GM23248 (cell line): ENCODE data around the gene YDJC. TPM values are rescaled to one million over a fixed set of nuclear protein-coding genes. Genes with fewer than 3 reads are reported as not detected.

Experiments
- DNase-seq: peaks from one replicate; pipeline ENCODE4 v3.0.0-alpha.2; 2015
- H2AFZ ChIP-seq: fragments of 200-600 bp; sonication (generic); 2 replicates; pipeline ENCODE4 v1.6.1; 2016; ENCODE audit warnings: antibody characterized with exemption
- H3F3A ChIP-seq: fragments of 200-600 bp; sonication (generic); 2 replicates; pipeline ENCODE4 v1.6.1; 2016; ENCODE audit warnings: mild to moderate bottlenecking, antibody characterized with exemption, mixed run types; ENCODE audit not compliant: insufficient read depth
- H3K27ac ChIP-seq: fragments of 200-600 bp; sonication (generic); 2 replicates; pipeline ENCODE4 v1.5.1; 2016; ENCODE audit warnings: mild to moderate bottlenecking
- H3K27me3 ChIP-seq: fragments of 200-600 bp; sonication (generic); replicated peaks from 2 replicates; pipeline ENCODE4 v1.6.1; 2016; ENCODE audit warnings: mild to moderate bottlenecking; ENCODE audit not compliant: insufficient read depth
- H3K36me3 ChIP-seq: fragments of 200-600 bp; sonication (generic); 2 replicates; pipeline ENCODE4 v1.6.1; 2016; ENCODE audit warnings: low read depth, mild to moderate bottlenecking
- H3K4me1 ChIP-seq: fragments of 200-600 bp; sonication (generic); 2 replicates; pipeline ENCODE4 v1.6.1; 2016; ENCODE audit warnings: mild to moderate bottlenecking; ENCODE audit not compliant: insufficient read depth
- H3K4me2 ChIP-seq: fragments of 200-600 bp; sonication (generic); one replicate; pipeline ENCODE4 v1.6.1; 2016; ENCODE audit warnings: mild to moderate bottlenecking; ENCODE audit not compliant: unreplicated experiment
- H3K4me3 ChIP-seq: fragments of 200-600 bp; sonication (generic); 2 replicates; pipeline ENCODE4 v1.5.1; 2016; ENCODE audit warnings: mild to moderate bottlenecking
- H3K79me2 ChIP-seq: fragments of 200-600 bp; sonication (generic); 2 replicates; pipeline ENCODE4 v1.6.1; 2016; ENCODE audit warnings: mild to moderate bottlenecking; ENCODE audit not compliant: insufficient read depth
- H3K9ac ChIP-seq: fragments of 200-600 bp; sonication (generic); 2 replicates; pipeline ENCODE4 v1.6.1; 2016; ENCODE audit warnings: mild to moderate bottlenecking
- H3K9me2 ChIP-seq: fragments of 200-600 bp; sonication (generic); 2 replicates; pipeline ENCODE4 v1.6.1; 2016; ENCODE audit warnings: mixed run types, mild to moderate bottlenecking, moderate library complexity; ENCODE audit not compliant: insufficient read depth
- H3K9me3 ChIP-seq: fragments of 200-600 bp; sonication (generic); one replicate; pipeline ENCODE4 v1.6.1; 2017; ENCODE audit warnings: low read depth
- H4K20me1 ChIP-seq: fragments of 200-600 bp; sonication (generic); 2 replicates; pipeline ENCODE4 v1.6.0; 2016; ENCODE audit not compliant: insufficient read depth
- EZH2 ChIP-seq: fragments of 200-600 bp; sonication (generic); IDR thresholded peaks from 2 replicates; pipeline ENCODE4 v1.6.1; 2018; ENCODE audit warnings: antibody characterized with exemption, mild to moderate bottlenecking; ENCODE audit not compliant: insufficient read depth, poor library complexity, severe bottlenecking
- EZH2phosphoT487 ChIP-seq: fragments of 200-600 bp; sonication (generic); IDR thresholded peaks from 2 replicates; pipeline ENCODE4 v1.6.1; 2018; ENCODE audit warnings: antibody characterized with exemption, moderate library complexity, mild to moderate bottlenecking, low read depth; ENCODE audit not compliant: insufficient read depth
- WGBS, 2 experiments: methylation state at CpG; one replicate each; pipeline ENCODE4 v1.1.6; 2015 to 2017; ENCODE audit warnings: low lambda C conversion rate in 2 of 2, low coverage in 1 of 2; ENCODE audit errors: missing lambda C conversion rate in 2 of 2; 5-methylcytosine and 5-hydroxymethylcytosine counted together
- in situ Hi-C: fragments of 300-500 bp; cut with MboI; formaldehyde crosslinking; loops from 2 replicates; pipeline ENCODE4 v1.15.0; 2020
- polyA plus RNA-seq: library from polyadenylated mRNA; unstranded; fragments of >200 nt; fragmentation: Nextera tagmentation; extraction: Ambion mirVana; gene quantifications from 2 replicates; pipeline ENCODE4 v1.2.1, GENCODE V29; 2016
- total RNA-seq: library from RNA; depleted of rRNA; stranded (reverse); fragments of >200 nt; shearing (Covaris generic); gene quantifications from 2 replicates; pipeline ENCODE4 v1.2.3, GENCODE V29; 2014

Gene YDJC
- total and polyA plus RNA-seq, 2 experiments from 2014 or later = 20.0 to 31.5 TPM

DNA sequence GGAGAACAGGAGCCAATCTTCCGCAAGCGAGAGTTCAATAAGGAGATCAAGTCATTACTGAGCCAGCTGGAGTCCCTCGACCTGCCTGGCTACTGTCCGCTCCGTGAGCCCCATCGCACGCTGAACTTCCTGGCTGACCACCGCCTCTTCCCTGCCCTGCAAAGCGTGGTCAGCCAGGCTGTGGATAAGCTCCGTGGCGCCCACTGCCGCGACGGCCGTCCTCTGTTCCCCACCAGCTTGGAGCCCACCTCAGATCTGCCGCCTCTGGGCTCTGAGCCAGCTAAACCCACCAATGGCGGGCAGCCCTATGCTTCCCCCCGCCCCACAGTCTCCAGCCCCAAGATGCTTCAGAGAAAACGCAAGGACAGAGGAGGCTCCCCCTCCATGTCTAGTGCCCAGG is 5.0 kb upstream of the YDJC start:
- no peak overlapping the region for H3K4me3 ChIP-seq
- H3K9ac ChIP-seq = no peak overlapping the region
- no peak overlapping the region for H2AFZ ChIP-seq
- no peaks in the 10 kb centered on the region for H3K79me2 ChIP-seq
- TF ChIP-seq EZH2phosphoT487 (no peak), EZH2 (no peak)
- H4K20me1 ChIP-seq = no peaks in the 10 kb centered on the region
- H3K27me3 ChIP-seq = no peaks in the 10 kb centered on the region
- no peak for DNase-seq
- no peak overlapping the region for H3K27ac ChIP-seq
- H3K4me2 ChIP-seq = no peak overlapping the region
- no peaks in the 10 kb centered on the region for H3K9me2 ChIP-seq
- no peaks in the 10 kb centered on the region for H3K4me1 ChIP-seq
- H3F3A ChIP-seq = no peaks in the 10 kb centered on the region
- in situ Hi-C loops = loop anchor here (25.0 kb wide), 1 partner anchor 173 kb away; the partner anchor contains the start of gene TMEM191C
- no peaks in the 10 kb centered on the region for H3K9me3 ChIP-seq
- H3K36me3 ChIP-seq = no peaks in the 10 kb centered on the region
- 89 to 93% methylated on average over 19 of the region's 19 CpGs for WGBS, 2 experiments

DNA sequence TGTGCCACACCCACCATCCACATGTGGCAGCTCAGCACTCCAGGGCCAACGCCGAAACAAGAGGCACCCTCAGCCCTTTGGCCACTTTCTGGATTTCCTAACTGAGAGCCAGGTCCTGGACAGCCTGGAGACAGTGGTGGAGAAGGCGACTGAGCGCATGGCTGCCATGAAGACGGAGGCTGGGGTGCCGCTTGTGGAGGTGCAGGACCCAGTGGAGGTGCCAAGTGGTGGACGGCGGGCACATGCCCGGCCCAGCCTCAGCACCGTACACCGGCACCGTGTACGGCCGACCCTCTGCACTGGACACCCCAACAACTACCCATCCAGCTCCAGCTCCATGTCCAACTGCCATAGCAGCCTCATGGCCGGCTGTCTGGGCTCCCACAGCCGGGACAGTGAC is 4.3 kb upstream of the YDJC start:
- no peak overlapping the region for H3K27ac ChIP-seq
- no peaks in the 10 kb centered on the region for H3K4me1 ChIP-seq
- no peak for DNase-seq
- no peaks in the 10 kb centered on the region for H3K36me3 ChIP-seq
- 96% methylated on average over 14 to 16 of the region's 16 CpGs for WGBS, 2 experiments
- H3K79me2 ChIP-seq = no peaks in the 10 kb centered on the region
- no peak overlapping the region for H3K4me2 ChIP-seq
- TF ChIP-seq EZH2 (no peak), EZH2phosphoT487 (no peak)
- H3K9me2 ChIP-seq = no peaks in the 10 kb centered on the region
- in situ Hi-C loops = loop anchor here (25.0 kb wide), 1 partner anchor 172 kb away; the partner anchor contains the start of gene TMEM191C
- no peaks in the 10 kb centered on the region for H3K27me3 ChIP-seq
- H3K9me3 ChIP-seq = no peaks in the 10 kb centered on the region
- no peaks in the 10 kb centered on the region for H4K20me1 ChIP-seq
- H3K4me3 ChIP-seq = no peak overlapping the region
- H3K9ac ChIP-seq = no peak overlapping the region
- no peaks in the 10 kb centered on the region for H3F3A ChIP-seq
- H2AFZ ChIP-seq = no peak overlapping the region

DNA sequence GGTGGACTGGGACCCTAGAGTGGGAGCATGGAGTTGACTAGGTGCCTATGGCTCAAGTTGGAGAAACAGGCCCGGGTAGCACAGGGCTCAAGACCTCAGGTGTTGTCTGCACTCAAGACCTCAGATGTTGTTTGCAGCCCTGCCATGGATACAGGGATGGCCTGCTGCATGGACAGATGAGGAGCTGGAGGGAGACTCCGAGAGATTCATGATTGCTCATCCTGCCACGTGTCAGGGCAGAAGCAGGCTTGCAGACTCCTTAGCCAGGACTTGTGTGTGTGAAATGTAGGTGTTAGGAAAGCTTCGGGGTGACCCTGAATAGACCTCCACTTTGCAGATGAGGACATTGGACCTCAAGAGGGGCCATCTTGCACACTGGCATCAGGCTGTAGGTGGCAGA is 3.7 kb upstream of the YDJC start:
- peak; percentile 22 for DNase-seq
- Histone ChIP-seq H3K27me3 (no peaks in the 10 kb centered on the region), H3K9me3 (no peaks in the 10 kb centered on the region), H3K79me2 (no peaks in the 10 kb centered on the region), H4K20me1 (no peaks in the 10 kb centered on the region), H3K36me3 (no peaks in the 10 kb centered on the region), H3K4me2 (no peak overlapping the region), H2AFZ (no peak overlapping the region), H3K4me3 (no peak overlapping the region), H3F3A (no peaks in the 10 kb centered on the region), H3K4me1 (no peaks in the 10 kb centered on the region), H3K9me2 (no peaks in the 10 kb centered on the region), H3K9ac (no peak overlapping the region), H3K27ac (no peak overlapping the region)
- TF ChIP-seq EZH2phosphoT487 = no peak
- no peak for TF ChIP-seq EZH2
- WGBS, 2 experiments = 67 to 73% methylated on average over 4 of the region's 4 CpGs
- in situ Hi-C loops = loop anchor here (25.0 kb wide), 1 partner anchor 171 kb away; the partner anchor contains the start of gene TMEM191C

DNA sequence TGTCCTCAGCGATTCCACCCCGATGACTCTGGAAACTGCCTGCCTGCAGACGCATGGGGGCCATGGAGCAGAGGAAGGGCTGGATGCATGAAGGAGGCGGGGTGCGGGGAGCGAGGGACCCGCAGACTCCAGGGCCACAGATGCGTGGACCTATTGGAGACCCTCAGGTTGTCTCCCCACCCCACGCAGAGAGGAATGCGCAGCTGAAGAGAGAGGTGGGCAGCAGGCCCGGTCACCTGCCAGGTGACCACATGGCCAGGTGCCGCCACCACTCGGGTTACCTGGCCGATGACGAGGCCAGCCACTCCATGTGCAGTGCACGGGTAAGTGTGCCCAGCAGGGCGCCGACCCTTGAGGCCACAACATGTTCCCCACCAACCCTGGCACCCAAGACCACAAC is 3.1 kb upstream of the YDJC start:
- peaks cover 5% of the 10 kb centered on the region for H3K79me2 ChIP-seq
- H3K9ac ChIP-seq = no peak overlapping the region
- WGBS, 2 experiments = 84 to 87% methylated on average over 16 to 18 of the region's 18 CpGs
- no peaks in the 10 kb centered on the region for H3K27me3 ChIP-seq
- no peak for DNase-seq
- no peak overlapping the region for H2AFZ ChIP-seq
- in situ Hi-C loops = loop anchor here (25.0 kb wide), 1 partner anchor 171 kb away; the partner anchor contains the start of gene TMEM191C
- no peaks in the 10 kb centered on the region for H3K36me3 ChIP-seq
- no peaks in the 10 kb centered on the region for H3K9me3 ChIP-seq
- no peaks in the 10 kb centered on the region for H4K20me1 ChIP-seq
- H3F3A ChIP-seq = peaks cover under 1% of the 10 kb centered on the region; the same call in 1 of the 2 replicates
- H3K4me1 ChIP-seq = no peaks in the 10 kb centered on the region
- H3K9me2 ChIP-seq = no peaks in the 10 kb centered on the region
- H3K4me2 ChIP-seq = no peak overlapping the region
- TF ChIP-seq EZH2 (no peak), EZH2phosphoT487 (no peak)
- no peak overlapping the region for H3K4me3 ChIP-seq
- H3K27ac ChIP-seq = no peak overlapping the region
